Heart left ventricle (tissue), 16 donors: ENCODE data around the gene DNAAF5. TPM values are rescaled to one million over a fixed set of nuclear protein-coding genes. Genes with fewer than 3 reads are reported as not detected.
A peak's percentile ranks its signal among the peaks of the same experiment; 100 is the strongest.
"Not testable (repeated sequence)": the region's sequence is repeated elsewhere in the genome, so short reads cannot be mapped to it uniquely, and the experiment has no call there.

ENCODE experiments used
- ATAC-seq, 4 donors: fragments of 200-7000 bp; cut with Tn5 transposase; one replicate each; pipeline ENCODE4 v1.9.1; 2020 to 2022; ENCODE audit warnings: moderate library complexity in 4 of 4, mild to moderate bottlenecking in 3 of 4, moderate number of reproducible peaks in 1 of 4
- DNase-seq, 5 donors: peaks; one replicate each; pipeline ENCODE4 v3.0.0-alpha.2; 2020
- H3K27ac ChIP-seq, 12 donors: fragments of 200-600 bp; sonication (generic) in 4 of 12; one replicate each; pipeline versions ENCODE4 v1.5.0 to v1.8.0; 2016 to 2022; ENCODE audit warnings: mild to moderate bottlenecking in 2 of 12
- H3K27me3 ChIP-seq, 9 donors: fragments of 200-600 bp; sonication (generic) in 2 of 9; one replicate each; pipeline versions ENCODE4 v1.5.1 to v1.8.0; 2016 to 2022; ENCODE audit warnings: mild to moderate bottlenecking in 3 of 9
- H3K36me3 ChIP-seq, 9 donors: fragments of 200-600 bp; sonication (generic) in 2 of 9; one replicate each; pipeline versions ENCODE4 v1.5.0 to v1.8.0; 2018 to 2022; ENCODE audit warnings: mild to moderate bottlenecking in 2 of 9
- H3K4me1 ChIP-seq, 12 donors: fragments of 200-600 bp; sonication (generic) in 4 of 12; one replicate each; pipeline versions ENCODE4 v1.5.0 to v1.8.0; 2016 to 2022; ENCODE audit warnings: mild to moderate bottlenecking in 3 of 12
- H3K4me3 ChIP-seq, 12 donors: fragments of 200-600 bp; sonication (generic) in 4 of 12; one replicate each; pipeline versions ENCODE4 v1.5.0 to v1.8.0; 2017 to 2022; ENCODE audit warnings: mild to moderate bottlenecking in 9 of 12, moderate library complexity in 4 of 12
- H3K9me3 ChIP-seq, 12 donors: fragments of 200-600 bp; sonication (generic) in 4 of 12; one replicate each; pipeline versions ENCODE4 v1.5.0 to v1.8.0; 2016 to 2022; ENCODE audit warnings: mild to moderate bottlenecking in 1 of 12
- CTCF ChIP-seq, 12 donors: fragments of 200-600 bp; sonication (generic) in 4 of 12; IDR thresholded peaks; one replicate each; pipeline versions ENCODE4 v1.5.0 to v1.8.0; 2018 to 2022; ENCODE audit warnings: antibody characterized with exemption in 12 of 12, mild to moderate bottlenecking in 5 of 12
- POLR2A ChIP-seq, 2 donors: fragments of 450-650 bp; IDR thresholded peaks; one replicate each; pipeline ENCODE4 v1.6.1; 2017; ENCODE audit warnings: antibody characterized with exemption in 2 of 2, mild to moderate bottlenecking in 2 of 2, moderate library complexity in 2 of 2
- WGBS, 4 donors: extraction: QIAGEN DNeasy Blood & Tissue Kit in 2 of 4; methylation state at CpG; one replicate each; pipeline versions ENCODE4 v1.1.5 to v1.1.7; 2013 to 2018; 5-methylcytosine and 5-hydroxymethylcytosine counted together
- intact Hi-C, 10 donors: fragments of 100-400 bp; cut with DNase I; formaldehyde crosslinking; loops; one replicate each; pipeline versions ENCODE4 v1.11.1 to v1.14.2; 2022
- polyA plus RNA-seq, 2 donors: library from polyadenylated mRNA; stranded (reverse); fragments of 200-250 nt; gene quantifications; one replicate each; pipeline ENCODE4 v1.2.3, GENCODE V29; 2013
- total RNA-seq, 9 donors: library from RNA; depleted of rRNA in 2 of 9; stranded (reverse); fragments of >200 nt in 2 of 9; fragmentation: NEBNext Ultra II Directional in 3 of 9; extraction: Animal tissue kit (Norgen Biotek cat#: 25700) in 3 of 9; gene quantifications; one replicate each; pipeline versions ENCODE4 v1.1.0 to v1.2.4, GENCODE V29; 2016 to 2023
- donor health status: ischemic (EF 13 %, LVEDD 7.1; RV severe dilation, severe dysfunction).
- donor health status: healthy with polysubstance abuse.
- donor health status: DM: no; HTN: yes; CAD: no.
- donor health status: DM: no; HTN: no; CAD: no.
- donor health status: ischemic (EF 25% LVEDD 6.9; RV normal size, moderate dysfunction).
- donor health status: ischemic (EF 25% LVEDD 5.7; RV mildly dilated, moderate dysfunction).
- donor health status: healthy.
- donor health status: DM: yes; HTN: yes; CAD: no.
- donor health status: ischemic (EF 35%, LVEDD 5.7; RV mildly dilated, moderate dysfunction).
- donor health status: nonischemic (EF 11% LVEDD 7.7; RV severe dilation, severe dysfunction).
- donor health status: DM: yes; HTN: yes; CAD: no.
- donor health status: PGD.
- donor health status: ischemic (EF 29% LVEDD 5.4; RV normal size, mild dysfunction).
- donor health status: nonischemic (EF 23%, LVEDD 6.1; RV moderate dilation, normal function).

DNAAF5 gene
- total and polyA plus RNA-seq, 11 donors: 7.2 to 45.8 (median 23.5) TPM

GRCh38 chr7:751826-752225, 25.3 kb downstream of the DNAAF5 start:
- H3K4me1 ChIP-seq: peaks cover 0 to 22% (median 12%) of the 10 kb centered on the region in 12 donors
- no peaks in the 10 kb centered on the region for H3K9me3 ChIP-seq
- intact Hi-C loops: no loop called here
- H3K36me3 ChIP-seq: peaks cover under 1 to 42% (median 34%) of the 10 kb centered on the region in 9 donors
- H3K27me3 ChIP-seq: no peaks in the 10 kb centered on the region
- H3K4me3 ChIP-seq: no peak overlapping the region
- no peak for ATAC-seq
- 89 to 96% (median 91%) methylated on average over 15 of the region's 15 CpGs for WGBS, 4 donors
- TF ChIP-seq POLR2A (IDR thresholded peaks at IDR 0.05) (no peak), CTCF (IDR thresholded peaks at IDR 0.05) (no peak)
- no peak for DNase-seq
- H3K27ac ChIP-seq: no peak overlapping the region

- peak in 1 of 5 donors; percentile 42 for DNase-seq
- H3K9me3 ChIP-seq, intact Hi-C loops, H3K4me3 ChIP-seq, H3K27me3 ChIP-seq, H3K27ac ChIP-seq, ATAC-seq: not testable (repeated sequence)
- Histone ChIP-seq H3K36me3 (peaks cover 3 to 47% (median 38%) of the 10 kb centered on the region in 9 donors), H3K4me1 (peaks cover 0 to 20% (median 12%) of the 10 kb centered on the region in 12 donors)
- 84 to 97% (median 92%) methylated on average over 33 of the region's 33 CpGs for WGBS, 4 donors
Measured at GRCh38 chr7:752256-752655, 25.8 kb downstream of the DNAAF5 start.

- Histone ChIP-seq H3K4me1 (peaks cover 0 to 20% (median 12%) of the 10 kb centered on the region in 12 donors), H3K9me3 (no peaks in the 10 kb centered on the region), H3K27me3 (no peaks in the 10 kb centered on the region), H3K36me3 (peaks cover 3 to 56% (median 47%) of the 10 kb centered on the region in 9 donors), H3K27ac (no peak overlapping the region), H3K4me3 (no peak overlapping the region)
- DNase-seq (no peak), ATAC-seq (no peak)
- WGBS, 4 donors: 94 to 98% (median 96%) methylated on average over 17 of the region's 17 CpGs
- no peak for TF ChIP-seq CTCF (IDR thresholded peaks at IDR 0.05)
- intact Hi-C loops: no loop called here
Measured at GRCh38 chr7:753190-753589, 26.7 kb downstream of the DNAAF5 start.

GRCh38 chr7:754531-755412, 28.3 kb downstream of the DNAAF5 start:
- WGBS, 4 donors: 93 to 96% (median 94%) methylated on average over 42 to 49 of the region's 49 CpGs
- Histone ChIP-seq H3K4me3 (no peak overlapping the region), H3K27me3 (no peaks in the 10 kb centered on the region), H3K27ac (no peak overlapping the region), H3K9me3 (no peaks in the 10 kb centered on the region), H3K36me3 (peaks cover 3 to 72% (median 60%) of the 10 kb centered on the region in 9 donors), H3K4me1 (peaks cover 0 to 7% (median 3%) of the 10 kb centered on the region in 12 donors)
- intact Hi-C loops: no loop called here
- DNase-seq: peak in 1 of 5 donors; percentile 56
- TF ChIP-seq POLR2A (IDR thresholded peaks at IDR 0.05) (no peak), CTCF (IDR thresholded peaks at IDR 0.05) (no peak)
- ATAC-seq: peak in 1 of 4 donors; percentile 17
